Central memory CD4-positive, alpha-beta T cell (primary cell): ENCODE measurements around the gene C1QC.

ENCODE experiments used
- DNase-seq: peaks from one replicate; pipeline ENCODE4 v3.0.0; 2022

C1QC gene

GRCh38 chr1:22683547-22683946, 40.1 kb downstream of the C1QC start:
- DNase-seq = no peak

GRCh38 chr1:22685591-22686059, 42.2 kb downstream of the C1QC start:
- no peak for DNase-seq

GRCh38 chr1:22687191-22687590, 43.8 kb downstream of the C1QC start:
- no peak for DNase-seq

GRCh38 chr1:22688466-22688865, 45.0 kb downstream of the C1QC start:
- DNase-seq = no peak

GRCh38 chr1:22689505-22689904, 46.1 kb downstream of the C1QC start:
- DNase-seq = no peak

GRCh38 chr1:22691031-22691753, 47.8 kb downstream of the C1QC start:
- DNase-seq = no peak

GRCh38 chr1:22694172-22694571, 50.7 kb downstream of the C1QC start:
- DNase-seq = no peak

GRCh38 chr1:22696610-22697009, 53.2 kb downstream of the C1QC start:
- DNase-seq = no peak
